NCI-H2029 (cell line): ENCODE measurements around the gene RNH1.

Source experiments
- DNase-seq: peaks from one replicate; lab custom pipeline; 2025; lab: John Stamatoyannopoulos, UW

RNH1 gene

DNA sequence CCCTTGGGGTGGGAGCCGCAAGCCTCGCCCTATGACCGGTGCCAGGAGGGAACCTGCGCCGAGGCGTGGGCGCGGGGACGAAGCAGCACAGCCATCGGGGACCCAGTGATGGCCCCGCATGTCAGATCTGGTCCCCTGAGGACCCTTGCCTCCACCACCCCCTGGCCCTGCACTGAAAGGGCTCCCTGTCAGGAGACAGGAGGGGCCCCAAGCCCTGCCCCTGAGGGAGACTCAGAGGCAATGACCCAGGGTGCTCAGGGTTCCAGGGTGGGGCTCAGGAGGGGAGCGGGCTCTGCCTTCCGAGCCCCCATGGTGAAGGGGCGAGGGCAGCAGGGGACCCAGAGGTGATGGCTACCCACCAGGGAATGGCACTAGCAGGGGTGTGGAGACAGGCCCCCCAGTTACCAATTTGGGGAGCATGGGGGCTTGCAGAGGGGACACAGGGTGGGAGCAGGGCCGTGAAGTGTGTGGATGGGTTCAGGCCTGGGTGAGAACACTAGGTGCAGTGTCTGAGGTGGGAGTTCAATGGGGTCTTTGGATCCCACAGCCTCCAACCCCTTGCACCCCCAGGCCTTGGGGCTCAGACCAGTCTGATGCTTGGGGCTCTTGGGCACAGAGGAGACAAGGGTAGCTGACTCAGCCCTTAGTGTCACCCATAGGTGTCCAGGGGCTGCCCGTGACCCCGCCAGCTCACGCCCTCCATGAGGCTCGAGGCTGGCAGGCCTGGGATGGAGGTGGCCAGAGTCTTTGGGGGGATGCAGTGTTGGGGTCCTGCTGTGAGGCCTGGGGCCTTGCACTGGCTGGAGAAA, 30.8 kb upstream of the RNH1 start:
- no peak for DNase-seq

DNA sequence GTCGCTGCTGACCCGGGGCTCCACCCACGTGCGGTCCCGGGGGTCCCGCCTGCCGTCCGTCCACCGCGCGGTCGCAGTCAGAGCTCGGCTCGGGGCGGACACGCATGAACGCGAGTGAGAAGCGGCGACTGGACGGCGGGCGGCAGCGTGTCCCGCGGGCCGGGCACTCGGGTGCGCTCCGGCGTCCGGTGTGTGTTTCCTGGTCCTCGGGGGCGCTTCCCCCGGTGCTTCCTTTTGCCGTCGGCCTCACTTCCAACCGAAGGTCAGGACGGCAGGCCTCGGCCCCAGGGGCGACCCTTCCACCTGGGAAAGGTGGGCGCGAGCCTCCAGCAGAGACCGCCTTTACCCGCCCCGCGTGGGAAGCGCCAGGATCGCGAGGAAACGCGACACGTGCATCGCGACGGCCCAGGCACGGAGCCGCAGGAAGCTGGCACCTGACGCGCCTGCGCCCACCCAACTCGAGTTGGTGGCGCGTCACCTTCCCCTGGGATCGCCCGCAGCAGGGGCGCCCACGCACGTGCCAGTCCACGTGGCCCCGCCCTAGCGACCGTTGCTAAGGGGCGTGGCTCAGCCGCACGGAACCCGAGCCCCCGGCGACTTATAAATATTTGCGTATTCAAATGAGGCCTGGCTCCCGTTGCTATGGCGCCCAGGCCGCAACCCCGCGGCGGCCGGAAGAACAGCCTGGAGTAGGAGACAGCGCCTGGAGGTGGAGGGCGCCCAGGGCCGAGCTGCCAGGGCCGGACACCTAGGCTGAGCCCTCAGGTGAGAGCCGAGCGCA, 30.0 kb upstream of the RNH1 start, which contains the start of gene LRRC56:
LRRC56 (plus strand) TSS at position 687 of the 781 bp plus-strand sequence. CDS start 3,158 bp downstream, outside the sequence.
- peak; percentile 94 for DNase-seq

DNA sequence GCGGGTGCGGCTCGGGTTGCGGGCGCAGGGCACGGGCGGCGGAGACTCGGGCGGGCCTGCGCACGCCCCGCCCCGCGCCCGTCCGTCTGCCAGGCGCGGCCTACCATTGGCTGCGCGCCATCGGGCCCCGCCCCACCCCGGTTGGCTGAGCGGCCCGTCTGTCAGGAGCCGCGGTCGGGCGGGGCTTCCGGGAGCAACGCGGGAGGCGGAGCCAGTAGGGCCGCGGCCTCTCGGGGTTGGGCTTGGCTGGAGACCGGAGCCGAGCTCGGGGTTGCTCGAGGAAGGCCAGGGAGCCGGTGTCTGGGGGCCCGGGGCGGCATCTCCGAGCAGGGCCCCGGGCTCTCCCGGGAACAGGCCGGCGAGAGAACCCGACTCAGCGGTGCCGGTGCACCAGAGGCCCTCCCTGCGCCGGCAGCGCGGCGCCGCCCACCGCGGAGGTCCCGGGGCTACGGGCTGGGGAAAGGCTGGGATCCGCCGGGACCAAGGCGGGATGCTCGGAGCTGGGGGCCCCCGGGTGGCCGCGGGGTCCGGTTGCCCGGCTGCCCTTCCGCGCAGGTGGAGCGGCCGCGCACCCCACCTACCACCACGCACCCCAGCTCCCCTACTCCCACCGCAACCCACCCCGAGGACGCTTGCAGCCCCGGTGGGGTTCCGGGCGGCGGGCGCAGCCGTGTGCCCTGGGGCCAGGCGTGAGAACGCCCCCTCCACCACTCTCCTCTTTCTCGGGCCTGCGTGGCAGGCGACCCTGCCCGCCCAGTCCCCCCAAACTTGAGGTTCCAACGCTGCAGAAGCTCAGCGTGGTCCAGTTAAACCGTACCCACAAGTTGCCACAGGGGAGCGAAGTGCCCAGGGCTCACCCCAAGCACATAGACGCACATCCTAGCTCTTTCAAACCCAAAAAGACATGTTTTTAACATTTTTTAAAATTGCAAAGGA, 28.7 kb upstream of the RNH1 start, which contains the start of gene HRAS:
HRAS (minus strand) TSS at position 58 of the 936 bp plus-strand sequence.
- DNase-seq = peak; percentile 91

DNA sequence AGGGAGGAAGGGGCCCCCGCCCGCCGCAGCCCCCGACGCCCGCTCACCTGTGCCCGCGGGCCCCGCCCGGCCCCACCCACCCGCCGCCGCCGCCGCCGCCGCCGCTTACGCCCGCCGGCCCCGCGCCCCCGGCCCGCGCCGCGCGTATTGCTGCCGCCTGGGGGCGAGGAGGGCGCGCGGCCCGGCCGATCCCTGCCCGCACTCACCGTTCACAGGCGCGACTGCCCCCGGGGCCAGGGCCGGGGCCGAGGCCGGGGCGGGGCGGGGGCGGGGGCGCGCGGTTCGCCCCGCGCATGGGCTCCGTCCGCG, 28.1 kb upstream of the RNH1 start:
- DNase-seq = no peak

DNA sequence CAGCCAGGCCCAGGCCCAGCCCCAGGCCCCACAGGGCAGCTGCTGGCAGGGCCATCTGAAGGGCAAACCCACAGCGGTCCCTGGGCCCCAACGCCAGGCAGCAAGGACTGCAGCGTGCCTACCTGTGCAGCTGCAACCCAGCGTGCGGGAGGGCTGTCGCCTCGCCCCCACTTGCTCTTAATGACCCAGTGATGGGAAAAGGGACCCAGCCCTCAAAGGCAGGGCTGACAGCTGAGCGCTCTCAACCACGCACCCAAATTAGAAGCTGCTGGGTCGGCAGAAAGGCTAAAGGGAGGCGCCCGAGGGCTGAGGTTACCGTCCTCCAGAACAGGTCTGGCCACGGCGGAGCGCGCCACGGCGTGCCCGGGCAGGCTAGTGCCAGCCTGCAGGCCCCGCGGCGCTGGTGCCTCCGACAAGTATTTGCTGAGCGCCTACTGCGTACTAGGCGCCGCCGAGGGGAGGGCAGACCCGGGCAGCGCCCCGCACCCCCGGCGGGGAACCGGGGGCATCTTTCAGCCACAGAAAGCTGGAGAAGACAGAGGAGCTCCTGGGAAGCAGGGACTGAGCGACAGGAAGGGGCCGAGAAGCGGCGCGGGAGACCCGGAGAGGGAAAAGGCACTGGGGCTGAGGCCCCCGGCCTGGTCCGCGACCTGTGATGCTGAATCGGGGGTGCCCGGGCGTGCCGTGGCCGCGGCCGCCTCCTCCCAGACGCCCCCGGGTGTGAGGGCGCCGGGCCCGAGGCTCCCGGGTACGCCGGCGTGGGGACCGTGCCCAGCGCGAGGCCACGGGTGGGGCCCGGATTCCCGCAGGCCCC, 27.6 kb upstream of the RNH1 start:
- DNase-seq = no peak

DNA sequence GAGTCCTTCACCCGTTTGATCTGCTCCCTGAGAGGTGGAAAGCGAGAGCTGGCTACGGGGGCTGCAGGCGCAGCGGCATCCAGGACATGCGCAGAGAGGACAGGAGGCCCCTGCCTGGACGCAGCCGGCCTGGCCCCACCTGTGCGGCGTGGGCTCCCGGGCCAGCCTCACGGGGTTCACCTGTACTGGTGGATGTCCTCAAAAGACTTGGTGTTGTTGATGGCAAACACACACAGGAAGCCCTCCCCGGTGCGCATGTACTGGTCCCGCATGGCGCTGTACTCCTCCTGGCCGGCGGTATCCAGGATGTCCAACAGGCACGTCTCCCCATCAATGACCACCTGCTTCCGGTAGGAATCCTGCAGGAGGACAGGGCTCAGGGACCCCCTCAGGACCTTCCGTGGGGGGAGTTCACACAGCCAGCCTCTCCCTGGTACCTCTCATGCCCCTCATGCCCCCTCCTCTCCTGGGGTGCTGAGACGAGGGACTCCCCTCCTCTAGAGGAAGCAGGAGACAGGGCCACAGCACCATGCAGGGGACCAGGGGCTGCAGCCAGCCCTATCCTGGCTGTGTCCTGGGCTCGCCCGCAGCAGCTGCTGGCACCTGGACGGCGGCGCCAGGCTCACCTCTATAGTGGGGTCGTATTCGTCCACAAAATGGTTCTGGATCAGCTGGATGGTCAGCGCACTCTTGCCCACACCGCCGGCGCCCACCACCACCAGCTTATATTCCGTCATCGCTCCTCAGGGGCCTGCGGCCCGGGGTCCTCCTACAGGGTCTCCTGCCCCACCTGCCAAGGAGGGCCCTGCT, 26.7 kb upstream of the RNH1 start:
- DNase-seq = no peak

DNA sequence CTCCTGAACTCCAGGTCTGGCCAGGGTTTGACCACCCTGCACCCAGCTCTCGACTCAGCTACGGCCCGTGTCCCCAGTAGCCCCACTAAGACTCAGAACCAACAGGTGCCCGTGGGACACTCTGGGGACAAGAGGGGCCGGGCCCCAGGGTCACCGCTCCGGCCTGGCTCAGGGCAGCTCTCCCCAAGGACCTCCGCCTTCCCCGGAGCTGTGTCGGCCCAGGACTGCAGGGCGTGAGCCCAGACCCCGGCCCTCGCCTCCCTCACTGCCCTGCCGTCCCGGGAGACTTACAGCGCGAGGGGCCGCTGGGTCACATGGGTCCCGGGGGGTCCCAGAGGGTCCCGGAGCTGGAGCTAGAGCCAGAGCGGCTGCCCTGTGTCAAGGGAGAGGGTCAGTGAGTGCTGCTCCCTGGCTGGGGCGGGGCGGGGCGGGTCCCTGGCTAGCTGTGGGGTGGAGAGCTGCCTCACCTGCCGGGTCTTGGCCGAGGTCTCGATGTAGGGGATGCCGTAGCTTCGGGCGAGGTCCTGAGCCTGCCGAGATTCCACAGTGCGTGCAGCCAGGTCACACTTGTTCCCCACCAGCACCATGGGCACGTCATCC, 26.0 kb upstream of the RNH1 start:
- no peak for DNase-seq

DNA sequence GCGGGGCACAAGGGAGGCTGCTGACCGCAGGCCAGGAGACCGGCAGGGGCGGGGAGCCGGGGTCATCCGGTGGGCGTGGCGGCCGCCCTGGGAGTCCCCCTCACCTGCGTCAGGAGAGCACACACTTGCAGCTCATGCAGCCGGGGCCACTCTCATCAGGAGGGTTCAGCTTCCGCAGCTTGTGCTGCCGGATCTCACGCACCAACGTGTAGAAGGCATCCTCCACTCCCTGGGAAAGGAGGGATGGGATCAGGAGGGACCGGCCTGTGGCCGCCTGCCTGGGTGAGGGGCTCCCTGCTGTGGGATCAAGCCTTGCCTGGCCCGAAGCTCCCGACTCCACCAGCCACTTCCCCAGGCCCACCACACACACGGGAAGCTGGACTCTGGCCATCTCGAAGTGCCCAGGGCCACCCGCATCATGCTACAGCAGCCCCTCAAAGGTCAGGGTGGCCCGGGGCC, 25.5 kb upstream of the RNH1 start:
- DNase-seq = no peak

DNA sequence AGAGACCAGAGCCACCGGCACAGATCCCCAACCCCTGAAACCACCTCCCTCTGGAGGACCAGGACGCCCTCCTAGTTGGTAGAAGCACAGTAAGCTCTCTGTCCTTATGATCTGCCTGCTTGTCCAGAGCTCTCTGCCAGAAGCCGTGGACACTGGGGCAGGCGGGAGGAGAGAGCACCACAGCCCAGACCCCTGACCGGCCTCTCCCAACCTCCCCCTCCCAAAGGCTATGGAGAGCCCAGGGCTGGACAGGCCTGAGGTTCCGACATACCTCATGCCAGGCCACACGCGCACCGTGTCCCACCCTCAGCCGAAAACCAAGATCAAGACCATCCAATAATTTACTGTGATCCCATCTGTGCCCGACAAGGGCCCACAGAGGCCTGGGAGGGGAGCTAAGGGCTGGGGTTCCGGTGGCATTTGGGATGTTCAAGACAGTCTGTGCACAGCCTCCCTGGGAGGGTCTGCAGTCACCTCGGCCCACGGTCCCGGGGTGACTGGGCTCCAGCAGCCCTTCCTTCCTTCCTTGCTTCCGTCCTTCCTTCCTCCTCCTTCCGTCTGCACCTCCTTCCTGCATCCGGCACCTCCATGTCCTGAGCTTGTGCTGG, 25.0 kb upstream of the RNH1 start:
- DNase-seq = no peak

DNA sequence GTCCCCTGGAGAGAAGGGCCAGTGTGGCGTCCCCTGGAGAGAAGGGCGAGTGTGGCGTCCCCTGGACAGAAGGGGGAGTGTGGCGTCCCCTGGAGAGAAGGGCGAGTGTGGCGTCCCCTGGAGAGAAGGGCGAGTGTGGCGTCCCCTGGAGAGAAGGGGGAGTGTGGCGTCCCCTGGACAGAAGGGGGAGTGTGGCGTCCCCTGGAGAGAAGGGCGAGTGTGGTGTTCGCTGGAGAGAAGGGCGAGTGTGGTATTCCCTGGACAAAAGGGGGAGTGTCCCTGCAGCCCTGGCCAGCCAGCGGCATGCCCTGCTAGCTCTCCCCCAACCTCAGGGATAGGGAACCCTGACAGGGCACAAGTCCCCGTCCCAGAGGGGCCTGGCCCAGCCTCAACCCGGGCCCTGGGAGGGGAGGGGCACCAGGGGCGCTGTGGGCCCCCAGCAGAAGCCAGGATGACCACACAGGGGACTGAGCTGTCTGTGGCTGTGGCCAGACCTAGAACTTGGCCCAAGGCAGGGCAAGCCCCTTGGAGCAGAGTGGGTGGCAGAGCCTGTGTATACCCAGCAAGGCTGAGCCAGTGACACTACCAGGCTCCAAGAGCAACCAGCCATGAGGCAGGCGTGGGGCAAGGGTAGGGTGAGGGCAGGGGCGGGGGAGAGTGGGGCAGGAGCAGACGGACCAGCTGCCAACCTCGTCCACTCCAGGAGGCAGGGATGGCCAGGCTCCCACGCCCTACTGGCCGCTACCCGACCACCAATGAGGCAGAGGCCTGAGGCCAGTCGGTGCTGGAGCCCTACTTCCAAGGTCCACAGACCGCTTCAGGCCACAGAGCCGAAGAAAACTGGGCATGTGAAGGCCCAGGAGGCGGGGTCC, 24.2 kb upstream of the RNH1 start:
- no peak for DNase-seq

DNA sequence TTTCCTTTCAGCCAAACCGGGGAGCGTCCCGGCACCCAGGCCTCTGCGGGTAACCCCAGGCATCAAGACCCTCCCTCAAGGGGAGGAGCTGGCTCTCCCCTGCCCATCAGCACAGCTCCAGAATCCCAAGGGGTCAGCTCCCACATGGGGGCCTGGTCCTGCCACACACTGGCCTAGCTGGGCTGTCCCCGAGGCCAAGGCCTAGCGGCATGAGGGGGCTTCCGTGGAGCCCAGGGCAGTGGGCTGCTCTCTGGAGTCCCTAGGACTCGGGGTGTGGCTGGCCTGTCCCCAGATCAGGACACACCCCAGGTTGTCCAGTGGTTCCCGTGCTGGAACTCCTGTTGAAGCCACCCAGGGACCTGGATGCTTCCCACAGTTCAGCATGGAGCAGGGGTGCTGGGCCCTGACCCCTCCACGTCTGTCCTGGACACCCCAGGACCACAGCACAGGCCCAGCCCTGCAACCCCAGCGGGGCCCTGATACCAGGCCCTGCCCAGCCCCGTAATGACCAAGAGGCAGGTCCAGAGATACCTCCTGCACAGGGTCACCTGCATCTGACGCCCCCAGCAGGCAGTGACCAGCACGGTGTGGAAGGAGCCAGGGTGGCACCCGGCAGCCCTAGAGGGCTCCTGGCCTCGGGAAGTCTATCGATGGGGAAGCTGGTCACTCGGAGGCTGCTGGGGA, 22.8 kb upstream of the RNH1 start:
- DNase-seq = no peak

DNA sequence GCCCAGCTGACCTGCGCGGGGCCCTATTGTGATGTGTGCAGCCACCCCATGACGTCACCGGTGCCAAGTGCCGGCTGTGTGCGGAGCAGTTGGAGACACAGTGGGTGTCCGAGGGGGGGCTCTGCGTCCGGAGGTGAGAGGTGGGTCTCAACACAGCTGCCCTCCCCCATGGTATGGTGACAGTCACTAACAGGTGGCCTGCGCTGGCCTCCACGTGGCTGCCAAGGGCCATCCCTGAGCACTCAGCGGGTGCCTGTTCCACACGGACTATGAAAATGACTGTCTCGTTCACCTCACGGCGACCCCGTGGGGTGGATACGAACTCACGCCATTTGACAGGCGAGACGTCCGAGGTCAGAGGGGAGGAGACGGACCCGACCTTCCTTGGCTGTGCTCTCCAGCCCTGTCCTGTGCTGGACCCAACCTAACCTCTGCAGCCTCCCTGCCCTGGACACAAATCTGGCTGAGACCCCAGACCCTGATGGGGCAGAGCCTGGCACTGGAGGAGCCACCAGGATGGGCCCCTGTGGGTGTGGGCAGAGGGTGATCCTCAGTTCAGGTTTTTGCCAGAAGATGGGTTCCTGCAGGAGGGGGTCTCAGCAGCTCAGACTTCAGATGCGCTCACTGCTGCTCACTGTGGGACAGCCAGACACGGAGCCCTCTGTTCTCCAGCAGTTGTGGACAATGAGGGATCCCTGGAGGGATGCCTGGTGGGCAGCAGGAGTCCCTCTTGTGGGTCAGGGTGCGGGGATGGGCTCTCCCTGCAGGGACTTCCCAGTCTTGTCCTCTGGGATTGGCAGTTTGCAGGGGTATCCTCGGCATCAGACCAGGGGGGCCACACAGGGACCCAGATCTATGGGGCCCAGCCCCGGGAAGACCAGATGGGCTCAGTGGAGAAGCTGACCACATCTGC, 22.0 kb upstream of the RNH1 start:
- no peak for DNase-seq

DNA sequence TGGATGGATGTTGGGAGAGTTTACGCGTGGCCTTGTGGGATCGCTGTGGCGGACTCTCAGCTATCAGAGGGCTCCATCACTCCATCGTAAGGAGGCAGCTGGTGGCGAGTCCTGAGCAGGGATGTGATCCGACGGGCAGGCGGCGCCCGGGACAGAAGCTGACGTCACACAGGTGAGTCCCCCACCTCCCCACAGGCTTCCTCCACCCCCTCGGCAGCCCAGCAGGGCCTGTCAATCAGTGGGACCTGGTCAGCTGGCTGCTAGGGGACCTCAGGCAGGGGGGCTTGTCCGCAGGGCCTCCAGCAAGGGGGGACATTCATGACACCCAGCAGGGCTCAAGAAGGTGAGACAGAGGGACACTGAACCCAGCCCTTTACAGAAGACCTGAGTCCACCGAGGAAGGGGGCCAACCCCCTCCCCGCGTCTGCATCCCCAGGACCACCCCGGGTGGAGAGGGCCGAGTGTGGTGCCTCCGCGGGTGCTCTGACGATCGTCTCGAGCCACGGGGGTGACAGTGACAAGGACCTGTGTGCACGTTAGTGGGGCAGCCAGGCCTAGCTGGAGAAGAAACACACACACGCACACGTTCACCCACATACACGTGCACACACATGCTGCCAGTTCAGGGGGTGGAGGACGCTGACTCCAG, 21.2 kb upstream of the RNH1 start:
- DNase-seq = no peak

DNA sequence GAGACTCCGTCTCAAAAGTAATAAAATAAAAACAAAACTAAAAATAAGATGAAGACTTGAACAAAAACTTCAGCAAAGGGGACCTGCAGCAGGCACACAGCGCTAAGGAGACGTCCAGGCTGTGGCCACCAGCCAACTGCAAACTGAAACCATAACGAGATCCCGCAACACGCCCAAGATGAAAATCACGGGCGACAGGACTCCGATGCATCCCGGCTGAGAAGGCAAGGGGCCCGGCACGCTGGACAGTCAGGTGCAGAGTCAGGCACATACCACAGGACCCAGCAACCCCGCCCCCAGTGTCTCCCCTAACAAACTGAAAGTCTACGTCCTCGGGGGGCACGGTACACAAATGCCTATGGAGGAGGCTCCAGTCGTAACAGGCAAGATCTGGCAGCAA, 19.1 kb upstream of the RNH1 start:
- no peak for DNase-seq

DNA sequence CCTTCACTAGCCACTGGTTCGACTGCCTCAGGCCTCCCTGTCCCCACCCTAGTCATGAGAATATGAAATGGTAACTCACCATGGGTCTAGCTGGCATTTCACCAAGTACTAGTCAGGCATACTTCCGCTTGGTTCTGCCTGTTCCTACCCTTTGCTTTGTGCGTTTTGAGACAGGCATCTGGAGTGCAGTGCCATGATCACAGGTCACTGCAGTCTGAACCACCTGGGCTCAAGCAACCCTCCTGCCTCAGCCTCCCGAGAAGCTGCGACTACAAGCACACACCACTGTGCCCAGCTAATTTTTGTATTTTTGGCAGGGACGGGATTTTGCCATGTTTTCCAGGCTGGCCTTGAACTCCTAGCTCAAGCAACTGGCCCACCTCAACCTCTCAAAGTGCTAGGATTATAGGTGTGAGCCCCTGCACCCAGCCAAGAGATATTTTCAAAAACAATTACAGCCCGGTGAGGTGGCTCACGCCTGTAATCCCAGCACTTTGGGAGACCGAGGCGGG, 14.2 kb upstream of the RNH1 start:
- no peak for DNase-seq
